ENCODE results near the gene PIEZO2.

GRCh38 chr18:10723496-10723895 lies 425.9 kb downstream of the PIEZO2 start:
- no peak for TF ChIP-seq CTCF (conservative IDR thresholded peaks at IDR 0.05)
- TF ChIP-seq ZFX (IDR thresholded peaks at IDR 0.05): no peak

All from C4-2B (cell line).